Transverse colon (tissue), 3 donors: ENCODE measurements around the gene GPANK1.

ENCODE experiments used
- POLR2A ChIP-seq: fragments of 450-650 bp; IDR thresholded peaks from one replicate; pipeline ENCODE4 v1.6.1; 2016; ENCODE audit warnings: antibody characterized with exemption, mild to moderate bottlenecking, moderate library complexity
- TF ChIP-seq, protein P1 (sequence below), 5 experiments: fragments of 200-600 bp in 3 of 5; fragments of 450-650 bp in 2 of 5; sonication (generic) in 3 of 5; IDR thresholded peaks; 1 replicate in 2 of 5; 2 replicates in 3 of 5; pipeline ENCODE4 v1.5.1; 2016 to 2017; ENCODE audit warnings: antibody characterized with exemption in 5 of 5, inconsistent platforms in 3 of 5, mild to moderate bottlenecking in 2 of 5, moderate library complexity in 1 of 5

GRCh38 chr6:31669676-31670075 is 4.9 kb upstream of the GPANK1 start, which contains the start of gene LY6G5B:
- no peak for TF ChIP-seq POLR2A
- TF ChIP-seq, protein P1, sequence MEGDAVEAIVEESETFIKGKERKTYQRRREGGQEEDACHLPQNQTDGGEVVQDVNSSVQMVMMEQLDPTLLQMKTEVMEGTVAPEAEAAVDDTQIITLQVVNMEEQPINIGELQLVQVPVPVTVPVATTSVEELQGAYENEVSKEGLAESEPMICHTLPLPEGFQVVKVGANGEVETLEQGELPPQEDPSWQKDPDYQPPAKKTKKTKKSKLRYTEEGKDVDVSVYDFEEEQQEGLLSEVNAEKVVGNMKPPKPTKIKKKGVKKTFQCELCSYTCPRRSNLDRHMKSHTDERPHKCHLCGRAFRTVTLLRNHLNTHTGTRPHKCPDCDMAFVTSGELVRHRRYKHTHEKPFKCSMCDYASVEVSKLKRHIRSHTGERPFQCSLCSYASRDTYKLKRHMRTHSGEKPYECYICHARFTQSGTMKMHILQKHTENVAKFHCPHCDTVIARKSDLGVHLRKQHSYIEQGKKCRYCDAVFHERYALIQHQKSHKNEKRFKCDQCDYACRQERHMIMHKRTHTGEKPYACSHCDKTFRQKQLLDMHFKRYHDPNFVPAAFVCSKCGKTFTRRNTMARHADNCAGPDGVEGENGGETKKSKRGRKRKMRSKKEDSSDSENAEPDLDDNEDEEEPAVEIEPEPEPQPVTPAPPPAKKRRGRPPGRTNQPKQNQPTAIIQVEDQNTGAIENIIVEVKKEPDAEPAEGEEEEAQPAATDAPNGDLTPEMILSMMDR (IDR thresholded peaks at IDR 0.05), result no peak
